K562 (cell line): Measurements from ENCODE around the gene GPR37L1. TPM values are rescaled to one million over a fixed set of nuclear protein-coding genes. Genes with fewer than 3 reads are reported as not detected.

ENCODE experiments used
- DEAF1 ChIP-seq: fragments of 450-650 bp; formaldehyde crosslinking; IDR thresholded peaks from 2 replicates; pipeline ENCODE4 v1.4.0; 2020; ENCODE audit warnings: mild to moderate bottlenecking, moderate library complexity
- DIDO1 ChIP-seq: fragments of 450-650 bp; IDR thresholded peaks from 2 replicates; pipeline ENCODE4 v1.6.1; 2016; ENCODE audit warnings: low read depth, missing biosample characterization, missing genetic modification characterization
- ETS2 ChIP-seq: IDR thresholded peaks from 2 replicates; pipeline ENCODE4 v1.6.1; 2016; ENCODE audit warnings: borderline replicate concordance, missing genetic modification characterization, mild to moderate bottlenecking, moderate library complexity, missing compliant biosample characterization; ENCODE audit not compliant: poor library complexity, severe bottlenecking
- EWSR1 ChIP-seq: fragments of 450-650 bp; IDR thresholded peaks from 2 replicates; pipeline ENCODE4 v1.6.1; 2018; ENCODE audit warnings: borderline replicate concordance, mild to moderate bottlenecking, low read depth, moderate library complexity; ENCODE audit not compliant: partially characterized antibody
- HMG20A ChIP-seq: fragments of 450-650 bp; formaldehyde crosslinking; conservative IDR thresholded peaks from 2 replicates; pipeline ENCODE4 v1.4.0; 2020; ENCODE audit warnings: mild to moderate bottlenecking, mixed read lengths
- MLX ChIP-seq, 2 experiments: fragments of 450-650 bp in 1 of 2; sonication (generic) in 1 of 2; formaldehyde crosslinking; conservative IDR thresholded peaks; 2 replicates each; pipeline versions ENCODE4 v1.4.0 to v1.8.1; 2020 to 2022; ENCODE audit warnings: mild to moderate bottlenecking in 1 of 2, missing genetic modification reagents in 1 of 2
- MYC ChIP-seq, 2 experiments: fragments of 250-450 bp in 1 of 2; sonication (Bioruptor Pico) in 1 of 2; IDR thresholded peaks; 2 replicates each; pipeline versions ENCODE4 v1.5.1 to v1.6.1; 2012 to 2021; ENCODE audit warnings: low read depth in 2 of 2, borderline replicate concordance in 1 of 2, improper control_type of control experiment in 1 of 2, low read length in 1 of 2, mild to moderate bottlenecking in 1 of 2, moderate library complexity in 1 of 2
- NFE2L1 ChIP-seq: fragments of 450-650 bp; IDR thresholded peaks from 2 replicates; pipeline ENCODE4 v1.6.1; 2016; ENCODE audit warnings: missing genetic modification characterization, low read depth, mild to moderate bottlenecking, missing compliant biosample characterization, moderate library complexity, borderline replicate concordance
- POLR2A ChIP-seq: fragments of 450-650 bp; conservative IDR thresholded peaks from 2 replicates; pipeline ENCODE4 v1.6.1; 2016
- RBFOX2 ChIP-seq: fragments of 200-400 bp; formaldehyde crosslinking; IDR thresholded peaks from 2 replicates; pipeline ENCODE4 v1.6.1; 2017; ENCODE audit warnings: low read depth, mild to moderate bottlenecking, low read length, moderate library complexity
- RBM25 ChIP-seq: fragments of 200-400 bp; formaldehyde crosslinking; IDR thresholded peaks from 2 replicates; pipeline ENCODE4 v1.6.1; 2018; ENCODE audit warnings: low read length, low read depth, moderate library complexity; ENCODE audit not compliant: severe bottlenecking
- SMAD2 ChIP-seq: fragments of 150-350 bp; IDR thresholded peaks from 2 replicates; pipeline ENCODE4 v1.6.1; 2014; ENCODE audit warnings: low read depth, mild to moderate bottlenecking, low read length
- SMARCA4 ChIP-seq: fragments of 450-650 bp; IDR thresholded peaks from 2 replicates; pipeline ENCODE4 v1.6.1; 2016
- SMARCE1 ChIP-seq: fragments of 450-650 bp; IDR thresholded peaks from 2 replicates; pipeline ENCODE4 v1.7.1; 2016; ENCODE audit warnings: mild to moderate bottlenecking
- TAF1 ChIP-seq: IDR thresholded peaks from 2 replicates; pipeline ENCODE4 v1.6.1; 2011; ENCODE audit warnings: mild to moderate bottlenecking, low read length, moderate library complexity; ENCODE audit not compliant: insufficient read depth, control insufficient read depth, severe bottlenecking; ENCODE audit errors: extremely low read depth
- ZBTB17 ChIP-seq: fragments of 450-650 bp; formaldehyde crosslinking; IDR thresholded peaks from 2 replicates; pipeline ENCODE4 v1.4.0; 2020; ENCODE audit warnings: mild to moderate bottlenecking
- ZFX ChIP-seq: sonication (generic); formaldehyde crosslinking; IDR thresholded peaks from 2 replicates; pipeline ENCODE4 v1.8.0; 2022; ENCODE audit warnings: mild to moderate bottlenecking, missing genetic modification reagents, moderate library complexity
- ZNF316 ChIP-seq: fragments of 450-650 bp; IDR thresholded peaks from 2 replicates; pipeline ENCODE4 v1.6.1; 2016
- ZNF780A ChIP-seq: fragments of 250-450 bp; sonication (Bioruptor Pico); IDR thresholded peaks from 2 replicates; pipeline ENCODE4 v1.5.0; 2021; ENCODE audit warnings: mild to moderate bottlenecking
- polyA plus RNA-seq, 8 experiments: library from polyadenylated mRNA; depleted of rRNA in 4 of 8; stranded (reverse) in 5 of 8; unstranded in 3 of 8; fragments of >200 nt; fragmentation: Nextera tagmentation in 2 of 8; fragmentation: Illumina TruSeq in 1 of 8; extraction: Ambion mirVana in 2 of 8; extraction: Trizol in 1 of 8; gene quantifications; 2 replicates each; pipeline versions ENCODE4 v1.2.1 to v1.2.3, GENCODE V29; 2011 to 2014; ENCODE audit warnings: inconsistent platforms in 1 of 8, missing spikeins in 1 of 8
- total RNA-seq, 7 experiments: library from RNA; depleted of rRNA in 6 of 7; stranded (reverse); fragments of >200 nt in 6 of 7; fragmentation: Illumina TruSeq in 2 of 7; extraction: Trizol in 2 of 7; gene quantifications; 2 replicates each; pipeline versions ENCODE4 v1.2.1 to v1.2.3, GENCODE V29; 2011 to 2021; ENCODE audit warnings: low replicate concordance in 1 of 7
- TF ChIP-seq, protein P1 (sequence below): fragments of 450-650 bp; IDR thresholded peaks from 2 replicates; pipeline ENCODE4 v1.6.1; 2016; ENCODE audit warnings: mild to moderate bottlenecking

Gene GPR37L1
- total and polyA plus RNA-seq, 9 of the 15 experiments (the other 6 are each of a cell fraction or from before 2014, with no cell fraction given), result not detected

DNA sequence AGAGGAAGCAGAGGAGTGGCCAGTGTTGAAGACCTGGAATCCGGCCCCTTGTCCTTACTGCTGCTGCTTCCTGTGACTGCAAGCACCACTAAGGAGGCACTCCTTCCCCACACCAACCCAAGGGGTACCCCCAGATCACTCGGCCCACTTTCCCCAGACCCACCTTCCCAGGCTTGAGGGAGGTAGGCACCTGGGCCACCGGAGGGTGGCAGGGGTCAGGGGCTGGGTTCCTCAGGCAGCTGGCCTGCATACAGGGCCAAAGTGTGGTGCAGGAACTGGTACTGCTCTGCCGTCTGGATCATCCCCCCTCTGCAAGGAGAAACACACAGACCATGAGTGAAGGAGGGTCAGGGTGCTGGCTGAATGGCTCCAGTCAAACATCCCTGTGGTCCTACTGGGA is 25.7 kb downstream of the GPR37L1 start (continued):
- TF ChIP-seq TAF1 (no peak), DIDO1 (no peak), SMARCE1 (no peak), MYC (IDR thresholded peaks at IDR 0.05; ENCODE audit: low read depth, low read length) (no peak), MYC (CRISPR knock-in tag; IDR thresholded peaks at IDR 0.05; ENCODE audit: borderline replicate concordance, low read depth) (no peak), ZFX (CRISPR knock-in tag) (no peak), ZNF316 (no peak), SMAD2 (no peak), RBFOX2 (peak; percentile 58), ZBTB17 (CRISPR knock-in tag) (no peak), ETS2 (no peak), EWSR1 (no peak), RBM25 (no peak), NFE2L1 (tag) (no peak), DEAF1 (CRISPR knock-in tag) (no peak), SMARCA4 (no peak), ZNF780A (no peak), HMG20A (CRISPR knock-in tag) (no peak), POLR2A (0 out of 2 replicates have a peak, but pooled peaks have one; percentile 15), MLX (CRISPR knock-in tag; conservative IDR thresholded peaks at IDR 0.05) (no peak)
- TF ChIP-seq, protein P1, sequence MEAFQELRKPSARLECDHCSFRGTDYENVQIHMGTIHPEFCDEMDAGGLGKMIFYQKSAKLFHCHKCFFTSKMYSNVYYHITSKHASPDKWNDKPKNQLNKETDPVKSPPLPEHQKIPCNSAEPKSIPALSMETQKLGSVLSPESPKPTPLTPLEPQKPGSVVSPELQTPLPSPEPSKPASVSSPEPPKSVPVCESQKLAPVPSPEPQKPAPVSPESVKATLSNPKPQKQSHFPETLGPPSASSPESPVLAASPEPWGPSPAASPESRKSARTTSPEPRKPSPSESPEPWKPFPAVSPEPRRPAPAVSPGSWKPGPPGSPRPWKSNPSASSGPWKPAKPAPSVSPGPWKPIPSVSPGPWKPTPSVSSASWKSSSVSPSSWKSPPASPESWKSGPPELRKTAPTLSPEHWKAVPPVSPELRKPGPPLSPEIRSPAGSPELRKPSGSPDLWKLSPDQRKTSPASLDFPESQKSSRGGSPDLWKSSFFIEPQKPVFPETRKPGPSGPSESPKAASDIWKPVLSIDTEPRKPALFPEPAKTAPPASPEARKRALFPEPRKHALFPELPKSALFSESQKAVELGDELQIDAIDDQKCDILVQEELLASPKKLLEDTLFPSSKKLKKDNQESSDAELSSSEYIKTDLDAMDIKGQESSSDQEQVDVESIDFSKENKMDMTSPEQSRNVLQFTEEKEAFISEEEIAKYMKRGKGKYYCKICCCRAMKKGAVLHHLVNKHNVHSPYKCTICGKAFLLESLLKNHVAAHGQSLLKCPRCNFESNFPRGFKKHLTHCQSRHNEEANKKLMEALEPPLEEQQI, result no peak
